NCI-H1694 treated with DMSO at 0.1 percent for 48 hours (cell line): ENCODE measurements around the gene ITGA8.

Source experiments
- DNase-seq: peaks from one replicate; lab custom pipeline; 2025; lab: John Stamatoyannopoulos, UW

ITGA8 gene

DNA sequence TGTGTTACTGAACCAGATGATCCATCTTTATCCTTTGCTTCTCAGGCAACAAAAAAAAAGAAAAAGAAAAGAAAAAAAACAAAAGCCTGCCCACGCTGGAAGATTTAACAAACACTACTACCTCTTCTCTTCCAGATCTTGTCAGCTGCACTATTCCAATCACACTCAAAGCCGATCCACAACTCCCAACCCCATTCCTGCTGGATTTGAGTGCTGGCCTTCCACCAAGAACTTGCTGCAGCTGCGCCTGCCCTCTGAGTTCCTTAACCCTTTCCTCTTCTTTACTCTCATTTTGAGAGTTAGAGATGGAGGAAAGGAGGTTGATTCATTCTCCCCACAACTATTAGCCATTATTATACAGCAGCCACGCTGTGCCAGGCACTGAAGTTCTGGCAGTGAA lies 16.0 kb upstream of the ITGA8 start:
- no peak for DNase-seq

DNA sequence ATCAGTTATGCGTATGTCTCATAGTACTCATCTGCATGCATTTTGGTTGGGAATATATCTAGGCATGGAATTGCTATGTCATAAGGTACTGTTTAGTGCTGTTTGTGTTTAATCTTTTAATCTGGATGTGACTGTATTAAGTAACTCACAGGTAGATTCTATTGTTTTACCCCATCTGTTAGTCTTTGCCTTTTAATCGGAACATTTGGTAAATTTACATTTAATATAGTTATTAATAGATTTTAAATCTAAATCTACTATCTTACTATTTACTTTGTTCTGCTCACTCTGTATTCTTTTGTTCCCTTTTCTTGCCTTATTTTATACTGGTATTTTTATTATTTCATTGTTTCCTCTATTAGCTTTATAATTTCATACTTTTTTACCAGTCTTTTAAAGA lies 10.6 kb upstream of the ITGA8 start:
- no peak for DNase-seq

DNA sequence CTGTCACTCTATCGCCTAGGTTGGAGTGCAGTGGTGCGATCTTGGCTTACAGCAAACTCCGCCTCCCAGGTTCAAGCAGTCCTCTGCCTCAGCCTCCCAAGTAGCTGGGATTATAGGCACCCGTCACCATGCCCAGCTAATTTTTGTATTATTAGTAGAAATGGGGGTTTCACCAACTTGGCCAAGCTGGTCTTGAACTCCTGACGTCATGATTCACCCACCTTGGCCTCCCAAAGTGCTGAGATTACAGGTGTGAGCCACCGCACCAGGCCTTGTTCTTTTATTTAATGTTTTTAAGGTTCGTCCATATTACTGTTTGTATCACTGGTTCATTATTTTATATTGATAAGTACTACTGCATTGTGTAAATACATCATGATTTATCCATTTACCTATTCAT lies 10.2 kb upstream of the ITGA8 start:
- DNase-seq = no peak

DNA sequence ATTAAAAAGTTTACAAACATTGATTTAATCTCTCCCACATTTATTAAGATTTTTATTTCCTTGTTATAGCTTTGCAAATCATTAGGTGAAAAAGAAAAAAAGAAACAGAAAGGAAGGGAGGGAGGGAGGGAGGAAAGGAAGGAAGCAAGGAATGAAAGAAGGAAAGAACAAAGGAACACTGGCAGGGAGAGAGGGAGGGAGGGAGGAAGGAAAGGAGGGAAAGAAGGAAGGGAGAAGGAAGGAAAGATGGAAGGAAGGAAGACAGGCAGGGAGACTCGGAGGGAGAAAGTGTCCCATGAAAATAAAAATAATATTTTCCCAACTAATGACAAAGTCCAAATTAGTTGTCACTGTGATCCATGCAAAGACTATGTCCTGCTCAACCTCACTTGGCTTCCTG lies 6.3 kb upstream of the ITGA8 start:
- DNase-seq = no peak

DNA sequence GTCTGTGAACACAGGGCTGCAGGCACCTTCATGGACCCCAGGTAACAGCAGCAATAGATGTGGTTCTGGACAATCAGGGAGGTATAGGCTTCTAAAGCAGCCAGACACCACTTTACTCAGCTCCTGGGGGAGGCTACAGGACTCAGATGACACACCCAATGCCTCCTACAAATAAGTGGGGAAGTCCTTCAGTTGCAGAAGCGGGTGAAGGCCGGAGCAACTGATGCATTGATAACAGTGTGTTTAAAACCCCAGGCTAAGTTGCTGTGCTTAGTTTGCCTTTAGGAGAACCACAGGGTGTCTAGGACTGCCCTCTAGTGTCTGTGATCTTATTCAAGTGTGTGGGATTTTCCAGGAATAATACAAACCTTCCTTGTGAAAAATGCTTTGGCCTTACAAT lies 5.9 kb upstream of the ITGA8 start:
- DNase-seq = no peak

DNA sequence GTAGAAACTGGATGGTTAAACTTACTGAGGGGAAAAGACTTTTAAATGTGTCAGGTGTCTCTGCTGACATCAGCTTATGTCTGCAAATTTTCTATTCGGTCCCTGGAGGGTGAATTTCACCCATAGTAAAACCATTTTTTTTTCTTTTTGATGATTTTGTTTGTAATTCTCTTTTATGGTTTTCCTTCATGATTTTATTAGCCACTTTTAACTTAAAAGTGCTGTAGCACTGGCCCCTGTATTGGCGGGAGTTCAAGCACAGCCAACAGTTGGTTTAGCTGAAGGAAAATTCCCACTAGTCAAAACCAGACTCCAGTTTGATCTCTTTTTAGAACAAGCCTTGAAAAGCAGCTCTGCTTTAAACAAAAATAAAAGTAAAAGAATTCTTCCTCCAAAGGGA lies 5.0 kb upstream of the ITGA8 start:
- no peak for DNase-seq

DNA sequence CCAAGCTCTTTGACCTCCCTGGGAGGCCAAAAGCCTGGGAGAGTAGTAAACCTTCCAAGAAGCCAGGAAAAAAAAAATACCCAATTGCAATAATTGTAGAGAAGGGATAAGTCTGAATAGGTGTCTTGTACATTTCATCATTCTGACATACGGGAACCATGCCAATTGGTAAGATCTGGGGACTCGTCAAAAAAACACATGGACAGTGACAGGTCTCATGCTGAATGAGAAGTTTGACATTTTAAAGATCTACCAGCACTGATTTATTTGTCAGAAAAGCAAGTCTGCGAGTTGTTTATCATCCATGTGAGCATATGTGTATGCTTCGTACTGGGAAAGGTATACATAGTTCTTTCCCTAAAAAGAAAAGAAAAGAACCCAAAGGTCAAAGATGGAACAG lies 4.1 kb upstream of the ITGA8 start:
- DNase-seq = no peak

DNA sequence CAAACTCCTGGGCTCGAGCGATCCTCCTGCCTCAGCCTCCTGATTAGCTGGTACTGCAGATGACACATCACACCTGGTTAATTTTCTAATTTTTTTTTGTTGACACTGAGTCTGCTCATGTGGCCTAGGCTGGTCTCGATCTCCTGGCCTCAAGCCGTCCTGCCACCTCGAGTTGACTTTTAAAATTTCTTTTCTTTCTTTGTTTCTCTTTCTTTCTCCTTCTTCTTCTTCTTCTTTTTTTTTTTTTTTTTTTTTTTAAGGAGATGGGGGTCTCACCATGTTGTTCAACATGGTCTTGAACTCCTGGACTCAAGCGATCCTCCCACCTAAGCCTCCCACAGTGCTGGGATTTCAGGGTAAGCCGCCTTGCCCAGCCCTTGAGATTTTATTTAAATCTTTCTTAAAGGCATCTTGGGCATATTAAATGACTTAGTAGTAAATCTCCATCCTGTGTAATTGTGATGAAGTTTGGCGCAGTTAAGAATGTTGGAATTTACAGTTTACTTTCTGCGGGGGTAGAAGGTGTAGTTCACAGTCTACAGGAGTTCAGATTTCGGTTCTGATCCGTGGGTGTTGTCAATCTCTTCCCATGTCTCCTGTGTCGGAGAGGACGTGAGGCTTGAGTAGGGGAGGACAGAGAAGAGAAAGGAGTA lies 1.0 kb upstream of the ITGA8 start:
- DNase-seq = no peak

DNA sequence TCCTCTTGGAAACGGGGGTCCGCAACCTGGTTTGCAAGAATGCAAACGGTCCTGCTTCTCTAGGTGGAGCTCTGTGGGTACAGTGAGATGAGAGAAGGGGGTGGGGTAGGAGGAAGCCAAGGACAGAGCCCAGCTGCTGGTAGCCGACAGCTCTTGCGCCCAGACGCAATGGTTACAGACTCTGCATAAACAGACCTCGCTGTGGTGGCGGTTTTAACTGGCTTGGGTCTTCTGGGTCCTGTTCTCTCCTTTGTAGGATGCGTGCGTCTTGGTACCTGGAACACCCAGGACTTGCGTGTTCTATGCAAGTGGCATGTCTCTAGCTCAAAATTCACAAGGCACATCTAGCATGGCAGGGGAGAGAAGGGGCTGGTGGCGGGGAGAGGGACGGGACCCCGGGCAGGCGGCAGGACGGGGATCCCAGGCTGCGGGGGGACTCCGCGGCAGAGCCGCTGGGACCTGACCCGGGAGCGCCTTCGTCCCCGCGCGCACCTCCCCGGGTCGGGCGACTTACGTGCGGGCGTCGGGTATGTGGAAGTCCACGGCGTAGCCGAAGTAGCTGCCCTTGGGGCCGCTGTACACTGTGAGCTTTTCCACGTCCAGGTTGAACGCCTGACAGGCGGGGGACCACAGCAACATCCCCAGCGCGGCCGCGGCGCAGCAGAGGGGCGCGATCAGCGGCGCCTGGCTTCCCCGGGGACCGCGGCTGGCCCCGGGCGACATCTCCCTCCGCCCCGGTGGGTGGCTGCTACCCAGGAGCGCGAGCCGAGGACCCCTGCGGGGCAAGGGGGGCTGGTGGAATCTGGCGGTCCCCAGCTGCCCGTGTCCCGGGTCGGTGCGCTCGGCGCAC lies 448 bp downstream of the ITGA8 start:
- no peak for DNase-seq

DNA sequence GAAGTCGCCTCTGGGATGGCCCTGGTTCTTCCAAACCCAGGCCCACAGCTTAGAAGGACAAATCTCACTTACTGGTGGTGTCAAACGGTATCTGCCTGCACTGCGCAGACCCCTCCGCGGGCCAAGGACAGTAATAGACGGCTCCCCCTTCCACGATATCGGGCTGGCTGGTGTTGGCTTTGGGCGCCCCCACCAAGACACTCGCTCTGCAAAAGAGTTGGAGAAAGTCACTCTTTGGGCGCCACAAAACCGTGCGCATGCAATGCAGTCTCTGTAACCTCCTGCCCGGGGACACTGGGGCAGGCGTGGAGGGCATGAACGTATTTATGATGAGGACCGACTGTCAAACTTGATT lies 1.1 kb downstream of the ITGA8 start:
- DNase-seq = no peak

DNA sequence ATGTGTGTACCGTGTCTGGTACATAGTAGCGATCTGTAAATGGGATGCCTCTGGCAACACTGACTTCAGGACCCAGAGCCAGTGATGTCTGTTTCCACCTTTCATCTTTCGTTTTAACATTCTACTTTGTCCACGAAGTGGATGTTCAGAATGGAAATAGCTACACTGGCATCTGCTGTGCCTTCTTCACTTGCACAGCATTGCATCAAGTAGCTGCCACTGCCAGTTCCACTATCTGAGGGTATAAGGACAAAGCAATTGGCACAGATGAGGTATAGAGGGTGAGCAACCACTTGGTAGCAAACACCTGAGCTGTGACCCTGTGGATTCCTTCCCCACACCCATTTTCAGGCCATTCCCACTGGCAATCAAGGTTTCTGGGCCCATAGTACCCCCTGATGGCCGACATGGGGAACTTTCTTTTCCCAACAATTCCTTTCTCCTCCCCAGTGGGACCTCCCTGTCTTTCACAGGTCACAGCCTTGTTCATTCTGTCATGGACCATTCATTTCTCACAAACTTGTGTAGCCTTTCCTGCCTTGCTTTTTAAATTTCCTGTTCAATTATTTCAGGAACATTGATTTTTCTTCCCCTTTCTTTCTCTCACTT lies 4.0 kb downstream of the ITGA8 start:
- no peak for DNase-seq

DNA sequence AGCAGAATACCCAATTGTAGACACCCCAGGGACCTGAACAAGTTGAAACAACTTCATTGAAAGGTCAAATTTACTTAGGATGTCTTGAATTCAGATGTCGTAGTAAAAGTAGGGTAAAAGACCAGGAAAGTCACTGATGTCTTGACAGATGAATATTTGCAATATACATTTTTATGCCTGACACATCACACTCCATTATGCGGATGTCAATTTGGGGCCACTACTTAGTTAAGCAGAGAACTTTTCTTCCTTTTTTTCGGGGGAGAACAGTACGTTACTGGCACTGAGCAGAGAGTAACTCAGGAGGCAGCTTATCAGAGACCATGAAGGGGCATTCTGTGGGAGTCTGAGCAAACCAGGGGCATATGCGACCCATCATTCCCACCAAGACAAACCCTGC lies 4.9 kb downstream of the ITGA8 start:
- no peak for DNase-seq

DNA sequence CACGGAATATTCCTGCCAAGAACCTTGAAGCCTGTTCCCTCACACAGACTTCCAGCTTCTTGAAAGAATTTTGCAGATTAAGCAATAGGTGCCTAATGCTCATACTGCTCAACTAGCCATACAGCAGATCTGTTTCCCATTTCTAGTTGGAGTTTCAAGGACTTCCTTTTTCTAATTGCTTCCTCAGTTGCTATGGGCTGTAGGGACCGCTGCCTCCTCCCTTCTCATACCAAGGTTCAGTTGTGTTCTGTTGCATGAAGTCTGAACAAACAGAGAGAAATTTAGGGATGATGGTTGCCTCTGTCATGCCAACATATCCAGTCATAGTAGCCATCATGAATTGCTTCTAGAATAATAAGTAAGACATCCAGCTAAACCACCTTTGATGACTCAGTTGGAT lies 6.8 kb downstream of the ITGA8 start:
- DNase-seq = no peak

DNA sequence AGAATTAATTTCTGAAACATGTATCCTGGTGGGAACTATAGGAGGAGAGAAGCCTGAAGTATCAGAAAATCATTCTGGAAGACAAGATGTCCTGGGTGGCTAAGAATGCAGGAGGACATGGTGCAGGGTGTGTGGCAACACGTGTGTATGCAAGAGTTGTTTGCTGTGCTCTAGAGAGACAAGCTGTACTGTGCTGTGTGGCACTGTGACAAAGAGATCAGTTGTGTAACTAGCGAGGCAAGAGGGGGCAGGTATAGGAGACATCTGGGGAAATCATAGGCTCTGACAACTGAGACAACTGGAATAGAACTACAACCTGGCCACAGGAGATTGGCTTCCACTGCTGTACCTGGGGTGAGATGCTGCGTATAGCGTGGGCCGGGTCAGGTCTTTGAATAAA lies 9.3 kb downstream of the ITGA8 start:
- no peak for DNase-seq

DNA sequence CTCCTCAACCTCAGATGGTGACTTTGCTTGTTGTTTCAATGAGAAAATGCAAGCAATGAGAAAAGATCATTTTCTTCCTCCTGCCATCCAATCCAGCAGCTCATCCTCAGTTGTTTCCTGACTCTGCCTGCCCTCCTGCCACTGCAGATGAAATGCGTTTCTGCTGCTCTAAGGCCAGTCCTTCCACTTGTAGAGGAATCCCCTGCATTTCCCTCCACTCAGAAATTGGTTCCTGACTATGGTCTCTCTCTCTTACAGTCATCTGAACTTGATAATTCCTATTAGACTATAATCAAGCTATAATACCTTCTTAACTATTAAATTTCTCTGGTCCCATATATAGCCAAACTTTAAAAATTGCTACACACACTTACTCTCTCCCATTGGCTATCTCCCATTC lies 14.4 kb downstream of the ITGA8 start:
- no peak for DNase-seq

DNA sequence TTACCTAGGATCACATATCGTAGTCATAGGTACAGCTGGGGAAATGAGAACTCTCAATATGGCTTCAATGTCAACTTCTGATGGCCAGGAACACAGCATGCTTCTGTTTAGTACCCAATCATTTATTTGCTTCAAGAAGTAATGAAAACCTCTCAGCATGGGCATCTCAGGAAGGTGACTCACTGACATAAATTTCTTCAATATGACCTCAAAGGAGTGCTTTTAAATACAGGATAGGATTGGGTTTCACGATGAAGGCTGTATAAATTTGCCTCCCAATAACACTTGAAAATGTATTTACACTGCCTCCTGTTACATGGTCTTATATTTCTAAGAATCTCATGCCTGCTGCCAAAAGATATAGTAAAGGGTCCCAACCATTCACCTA lies 15.1 kb downstream of the ITGA8 start:
- DNase-seq = no peak

DNA sequence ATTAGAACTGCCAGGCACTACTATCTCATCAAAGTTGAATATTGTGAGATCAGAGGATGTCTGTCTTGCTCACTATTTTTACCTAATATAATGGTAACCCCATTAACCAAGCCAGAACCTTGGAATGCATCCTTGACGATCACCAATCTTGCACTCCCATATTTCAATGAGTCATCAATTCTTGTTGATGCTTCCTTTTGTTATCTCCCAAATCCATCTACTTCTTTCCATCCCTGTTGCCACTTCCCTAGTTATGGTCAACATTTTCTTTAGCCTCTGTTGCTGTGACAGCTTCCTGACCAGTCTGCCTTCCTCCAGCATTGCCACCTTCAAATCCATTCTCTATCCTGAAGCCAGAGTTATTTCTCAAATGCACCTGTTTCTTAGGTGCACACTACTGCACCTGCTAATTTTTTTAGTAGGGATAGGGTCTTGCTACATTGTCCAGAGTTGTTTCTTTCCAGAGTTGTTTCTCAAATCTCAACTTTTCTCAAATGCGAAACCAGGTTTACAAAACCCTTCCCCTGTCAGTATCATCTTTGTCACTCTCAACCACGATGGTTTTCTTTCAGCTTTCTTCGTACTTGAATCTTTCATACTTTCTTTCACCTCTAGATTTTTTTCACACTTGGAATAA lies 15.7 kb downstream of the ITGA8 start:
- no peak for DNase-seq

DNA sequence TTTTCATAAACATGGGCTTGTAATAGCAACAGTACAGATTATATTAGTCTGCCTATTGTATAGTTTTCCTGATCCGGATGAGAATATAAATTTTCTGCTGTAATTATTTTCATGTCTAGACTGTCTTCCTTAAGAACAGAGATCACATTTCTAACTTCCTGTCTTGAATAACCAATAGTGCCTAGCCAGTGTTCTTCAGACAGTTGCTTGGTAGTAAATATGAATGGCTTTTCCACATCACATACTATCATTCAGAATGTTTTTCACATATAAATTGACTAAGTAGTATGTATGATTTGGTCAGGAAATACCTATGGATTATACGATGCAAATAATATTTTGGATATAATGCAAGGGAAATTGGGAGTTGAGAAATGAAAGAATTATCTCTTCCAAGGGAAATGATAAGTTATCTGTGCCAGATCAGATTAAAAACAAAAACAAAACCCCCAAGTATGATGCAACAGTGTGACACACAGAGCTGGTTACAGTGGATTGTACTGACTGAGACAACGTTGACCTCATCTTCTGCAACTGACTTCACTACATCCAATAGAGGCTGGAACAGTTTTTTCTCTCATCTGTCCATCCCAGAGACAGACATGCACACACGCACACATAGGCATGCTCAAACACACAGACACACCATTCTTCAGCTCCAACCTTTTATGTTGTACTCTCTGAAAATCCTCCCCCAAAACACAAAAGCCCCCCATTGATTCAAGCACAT lies 16.4 kb downstream of the ITGA8 start:
- no peak for DNase-seq

DNA sequence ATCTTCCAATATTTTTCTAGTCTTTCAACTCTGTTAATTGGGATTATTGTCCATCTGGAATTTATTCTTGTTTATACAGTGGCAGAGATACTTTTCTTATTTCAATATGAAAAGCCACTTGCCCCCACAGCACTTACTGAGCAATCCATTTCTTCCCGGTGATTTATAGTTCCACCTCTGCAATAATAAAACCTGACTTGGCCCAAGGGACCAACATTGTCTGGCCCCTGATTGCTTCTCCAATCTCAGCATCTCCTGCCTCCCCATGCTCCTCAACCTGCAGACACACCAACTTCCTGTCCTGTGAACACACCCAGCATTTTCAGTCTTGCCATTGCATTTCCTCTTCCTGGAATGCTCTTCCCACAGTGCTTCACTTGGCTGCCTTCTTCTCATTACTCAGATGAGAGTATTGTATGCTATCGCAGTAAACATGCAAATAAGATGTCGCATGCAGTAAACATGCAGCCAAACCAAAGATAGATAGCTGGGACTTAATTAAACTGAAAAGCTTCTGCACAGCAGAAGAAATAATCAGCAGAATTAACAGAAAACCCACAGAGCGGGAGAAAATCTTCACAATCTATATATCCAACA lies 19.5 kb downstream of the ITGA8 start:
- no peak for DNase-seq

DNA sequence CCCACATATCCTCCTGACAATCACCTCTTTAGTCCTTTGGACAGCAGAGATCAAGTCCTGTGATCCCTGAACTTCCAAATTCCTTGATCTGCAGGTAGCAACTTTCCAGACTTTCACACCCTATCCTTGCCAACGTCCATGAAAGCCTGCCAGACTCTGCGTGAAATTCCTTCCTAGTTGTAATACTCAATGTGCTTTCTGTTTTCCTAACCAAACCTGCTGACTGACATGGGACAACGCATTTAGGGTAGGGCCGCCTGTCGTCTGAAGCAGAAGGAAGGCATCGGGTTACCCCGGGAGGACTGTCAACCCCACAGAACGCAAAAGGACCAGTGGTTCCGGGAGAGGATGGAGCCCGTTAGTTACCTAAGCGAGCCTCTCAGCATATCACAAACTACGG lies 23.9 kb downstream of the ITGA8 start:
- no peak for DNase-seq

DNA sequence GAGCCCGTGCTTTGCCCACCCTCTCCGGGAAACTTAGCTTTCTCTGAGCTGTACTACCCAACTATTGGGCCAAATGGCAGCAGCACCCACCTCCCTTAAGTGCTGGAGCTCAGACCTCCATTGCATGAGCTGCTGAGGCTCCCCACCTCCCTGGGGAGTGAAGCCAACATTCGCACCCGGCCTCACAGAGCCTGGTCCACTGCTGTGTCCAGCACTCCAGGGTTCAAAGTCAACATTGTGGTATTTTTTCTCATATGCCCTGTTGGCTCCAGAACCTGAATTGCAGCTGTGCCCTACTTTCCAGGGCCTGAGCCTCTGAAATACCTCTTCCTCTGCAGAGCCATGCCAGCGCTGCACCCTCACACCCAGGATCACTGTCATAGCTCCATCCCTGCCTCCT lies 29.7 kb downstream of the ITGA8 start:
- DNase-seq = no peak

DNA sequence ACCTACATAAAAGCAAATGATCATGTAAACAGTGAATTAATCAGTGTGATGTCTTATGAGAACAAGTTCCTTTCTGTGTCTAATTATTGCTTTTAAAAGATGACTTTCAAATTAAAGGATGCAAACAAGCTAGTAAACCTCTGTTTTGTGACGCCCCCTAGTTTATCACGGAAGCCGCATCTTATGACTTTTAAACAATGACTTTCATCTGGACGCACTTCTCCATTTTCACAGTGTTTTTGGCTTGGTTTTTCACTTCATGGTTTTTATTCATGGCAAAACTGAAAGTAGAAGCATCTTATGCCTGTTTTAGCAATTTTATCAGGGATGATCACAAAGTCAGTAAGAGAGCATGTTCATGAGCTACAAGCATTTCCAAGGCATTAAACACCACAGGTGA lies 35.0 kb downstream of the ITGA8 start:
- no peak for DNase-seq
